ENCODE results near the gene PYGB.

GRCh38 chr20:25282796-25283195 is 34.9 kb downstream of the PYGB start:
- TF ChIP-seq PATZ1 (CRISPR knock-in tag; IDR thresholded peaks at IDR 0.05; ENCODE audit: borderline replicate concordance) (no peak), GLIS3 (CRISPR knock-in tag; IDR thresholded peaks at IDR 0.05) (no peak), ZNF8 (CRISPR knock-in tag; IDR thresholded peaks at IDR 0.05) (no peak), POU6F1 (CRISPR knock-in tag; IDR thresholded peaks at IDR 0.05; ENCODE audit: borderline replicate concordance, low read depth) (no peak), ZFP30 (CRISPR knock-in tag; IDR thresholded peaks at IDR 0.05) (no peak), ZNF70 (CRISPR knock-in tag; IDR thresholded peaks at IDR 0.05) (no peak)
